ENCODE data around the gene ATP6V0A1. TPM values are rescaled to one million over a fixed set of nuclear protein-coding genes. Genes with fewer than 3 reads are reported as not detected.
"Not testable (repeated sequence)": the region's sequence is repeated elsewhere in the genome, so short reads cannot be mapped to it uniquely, and the experiment has no call there.

The ATP6V0A1 gene
- polyA plus RNA-seq, 2 donors = 27.0 to 27.5 TPM

DNA sequence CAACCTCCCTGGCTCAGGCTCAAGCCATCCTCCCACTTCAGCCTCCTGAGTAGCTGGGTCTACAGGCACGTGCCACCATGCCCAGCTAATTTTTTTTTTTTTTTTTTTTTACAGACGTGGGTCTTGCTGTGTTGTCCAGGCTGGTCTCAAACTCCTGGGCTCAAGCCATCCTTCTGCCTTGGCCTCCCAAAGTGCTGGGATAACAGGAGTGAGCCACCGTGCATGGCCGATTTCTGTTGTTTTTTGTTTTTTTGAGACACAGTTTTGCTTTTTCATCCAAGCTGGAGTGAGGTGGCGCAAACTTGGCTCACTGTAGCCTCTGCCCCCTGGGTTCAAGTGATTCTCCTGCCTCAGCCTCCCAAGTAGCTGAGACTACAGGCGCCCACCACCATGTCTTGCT is 3.7 kb upstream of the ATP6V0A1 start:
- H3K4me1 ChIP-seq (ENCODE audit: control insufficient read depth in 2 of 2, insufficient read depth in 2 of 2, low read length in 1 of 2); H3K9me3 ChIP-seq (ENCODE audit: control insufficient read depth in 2 of 2, insufficient read depth in 1 of 2, low read depth in 1 of 2, low read length in 1 of 2); H3K27me3 ChIP-seq (ENCODE audit: control insufficient read depth in 1 of 2, insufficient read depth in 2 of 2, low read length in 2 of 2); H3K27ac ChIP-seq (ENCODE audit: low read depth in 2 of 2, low read length in 1 of 2); H3K36me3 ChIP-seq (ENCODE audit: control insufficient read depth in 2 of 2, insufficient read depth in 2 of 2, low read length in 1 of 2); H3K4me3 ChIP-seq (ENCODE audit: low read depth in 1 of 2, low read length in 2 of 2): not testable (repeated sequence)
- WGBS, 2 donors = 87 to 93% methylated on average over 6 of the region's 6 CpGs

DNA sequence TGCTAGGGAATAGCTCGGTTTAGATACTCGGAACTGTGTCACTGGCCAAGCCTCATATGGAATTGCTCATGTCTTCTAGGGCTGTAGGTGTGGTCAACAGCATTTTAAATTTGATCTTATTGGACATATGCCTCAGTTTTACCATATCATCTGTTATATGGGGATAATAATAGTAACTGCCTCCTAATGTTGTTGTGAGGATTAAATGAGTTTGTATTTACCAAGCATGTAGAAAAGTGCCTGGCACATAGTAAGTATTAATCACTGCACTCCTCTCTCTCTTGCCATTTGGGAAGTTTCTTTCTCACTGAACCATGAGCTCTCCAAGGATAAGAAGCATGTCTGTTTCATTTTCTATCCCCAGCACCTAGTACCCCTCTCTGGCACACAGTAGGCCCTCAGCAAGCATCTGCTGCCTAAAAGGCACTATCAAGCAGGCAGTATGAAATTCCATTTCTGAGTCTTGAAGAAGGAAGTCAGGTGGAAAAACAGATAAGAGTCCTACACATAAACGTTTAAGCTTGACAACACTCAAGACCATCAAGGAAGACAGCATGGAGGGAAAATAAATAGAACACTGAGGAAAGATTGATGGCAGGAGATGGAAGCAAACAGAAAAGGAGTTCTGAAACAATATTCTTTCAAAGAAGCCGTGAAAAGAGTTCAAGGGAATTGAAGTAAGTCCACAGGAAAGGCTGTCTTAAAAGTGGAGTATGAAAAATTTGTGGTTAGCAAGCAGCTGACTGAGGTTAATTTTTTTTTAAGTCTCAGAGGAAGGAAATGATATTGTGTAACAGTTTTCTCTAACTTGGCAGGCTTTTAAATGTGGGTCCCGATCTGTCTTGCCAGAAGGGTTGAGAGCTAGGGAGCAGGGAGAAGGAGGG is 2.2 kb upstream of the ATP6V0A1 start:
- WGBS, 2 donors = 42 to 44% methylated on average over 5 of the region's 5 CpGs
- H3K27me3 ChIP-seq (ENCODE audit: control insufficient read depth in 1 of 2, insufficient read depth in 2 of 2, low read length in 2 of 2) = no peaks in the 10 kb centered on the region
- H3K36me3 ChIP-seq (ENCODE audit: control insufficient read depth in 2 of 2, insufficient read depth in 2 of 2, low read length in 1 of 2) = no peaks in the 10 kb centered on the region
- peaks cover 0 to 2% of the 10 kb centered on the region in 2 donors for H3K4me1 ChIP-seq (ENCODE audit: control insufficient read depth in 2 of 2, insufficient read depth in 2 of 2, low read length in 1 of 2)
- H3K4me3 ChIP-seq (ENCODE audit: low read depth in 1 of 2, low read length in 2 of 2) = no peak overlapping the region
- peak overlapping the region; percentile 41 to 55 for H3K27ac ChIP-seq (ENCODE audit: low read depth in 2 of 2, low read length in 1 of 2)
- H3K9me3 ChIP-seq (ENCODE audit: control insufficient read depth in 2 of 2, insufficient read depth in 1 of 2, low read depth in 1 of 2, low read length in 1 of 2) = no peaks in the 10 kb centered on the region

DNA sequence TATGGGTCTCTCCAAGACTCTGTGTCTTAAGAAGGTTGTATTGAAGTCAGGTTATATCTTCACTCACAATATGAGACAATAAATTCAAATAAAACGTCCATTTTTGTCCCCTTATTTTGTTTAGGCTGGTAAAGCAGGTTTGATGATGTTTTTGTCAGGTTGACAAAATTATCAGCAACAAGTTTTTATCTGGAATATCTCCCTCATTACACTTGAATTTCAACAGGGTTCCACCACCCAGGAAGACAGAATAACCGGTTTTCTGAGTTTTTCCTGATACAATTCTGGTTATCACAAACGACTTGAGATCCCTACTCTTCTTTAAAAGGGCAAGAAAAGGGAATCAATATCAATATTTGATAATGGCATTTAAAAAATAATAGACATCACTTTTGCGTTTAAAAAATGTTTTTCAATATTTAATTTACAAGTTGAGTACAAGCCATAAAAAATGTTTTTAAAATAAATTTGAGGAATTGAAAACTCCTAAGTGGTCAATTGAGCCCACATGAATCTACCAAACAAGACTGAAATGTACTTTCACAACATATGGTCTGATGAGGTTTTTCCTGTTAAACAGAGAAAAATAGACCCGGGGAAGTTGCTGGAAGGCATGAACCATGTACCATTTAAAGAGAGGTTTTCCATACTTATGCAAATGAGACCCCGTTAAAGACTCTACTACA is 1.4 kb upstream of the ATP6V0A1 start:
- peaks cover 0 to 2% of the 10 kb centered on the region in 2 donors for H3K4me1 ChIP-seq (ENCODE audit: control insufficient read depth in 2 of 2, insufficient read depth in 2 of 2, low read length in 1 of 2)
- no peaks in the 10 kb centered on the region for H3K36me3 ChIP-seq (ENCODE audit: control insufficient read depth in 2 of 2, insufficient read depth in 2 of 2, low read length in 1 of 2)
- H3K9me3 ChIP-seq (ENCODE audit: control insufficient read depth in 2 of 2, insufficient read depth in 1 of 2, low read depth in 1 of 2, low read length in 1 of 2) = no peaks in the 10 kb centered on the region
- peak overlapping the region in 1 of 2 donors; percentile 55 for H3K27ac ChIP-seq (ENCODE audit: low read depth in 2 of 2, low read length in 1 of 2)
- H3K27me3 ChIP-seq (ENCODE audit: control insufficient read depth in 1 of 2, insufficient read depth in 2 of 2, low read length in 2 of 2) = no peaks in the 10 kb centered on the region
- no peak overlapping the region for H3K4me3 ChIP-seq (ENCODE audit: low read depth in 1 of 2, low read length in 2 of 2)
- WGBS, 2 donors = 23 to 27% methylated on average over 6 of the region's 6 CpGs

DNA sequence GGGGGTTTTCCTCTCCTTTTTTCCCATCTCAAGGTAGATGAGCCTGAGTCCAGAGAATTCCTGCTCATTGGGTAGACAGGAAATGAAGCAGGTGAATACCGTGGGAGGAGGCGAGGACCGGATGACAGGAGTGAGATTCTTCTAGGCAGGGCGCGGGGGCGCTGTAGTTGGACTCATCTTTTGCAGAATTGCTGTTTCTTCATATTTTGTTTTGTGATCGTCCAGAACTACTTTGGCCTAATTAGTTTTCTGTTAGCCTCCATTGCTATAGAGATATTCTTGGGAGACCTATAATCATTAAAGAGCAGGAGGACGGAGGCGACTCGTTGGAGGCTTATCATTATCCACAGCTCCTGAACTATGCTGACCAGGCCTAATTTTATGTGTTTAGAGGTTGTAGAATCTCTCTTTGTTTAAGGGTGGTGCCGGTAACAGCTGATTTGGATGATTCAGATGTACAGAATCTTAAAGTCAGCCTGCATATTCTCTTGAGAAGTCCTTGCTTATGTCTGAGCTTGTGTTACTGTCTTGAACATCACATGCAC is 650 bp downstream of the ATP6V0A1 start:
- WGBS, 2 donors = 4 to 6% methylated on average over 11 of the region's 11 CpGs
- Histone ChIP-seq H3K36me3 (ENCODE audit: control insufficient read depth in 2 of 2, insufficient read depth in 2 of 2, low read length in 1 of 2) (no peaks in the 10 kb centered on the region), H3K27me3 (ENCODE audit: control insufficient read depth in 1 of 2, insufficient read depth in 2 of 2, low read length in 2 of 2) (no peaks in the 10 kb centered on the region), H3K27ac (ENCODE audit: low read depth in 2 of 2, low read length in 1 of 2) (peak overlapping the region; percentile 97), H3K4me1 (ENCODE audit: control insufficient read depth in 2 of 2, insufficient read depth in 2 of 2, low read length in 1 of 2) (peaks cover 0 to 2% of the 10 kb centered on the region in 2 donors), H3K4me3 (ENCODE audit: low read depth in 1 of 2, low read length in 2 of 2) (peak overlapping the region; percentile 55 to 62), H3K9me3 (ENCODE audit: control insufficient read depth in 2 of 2, insufficient read depth in 1 of 2, low read depth in 1 of 2, low read length in 1 of 2) (no peaks in the 10 kb centered on the region)

DNA sequence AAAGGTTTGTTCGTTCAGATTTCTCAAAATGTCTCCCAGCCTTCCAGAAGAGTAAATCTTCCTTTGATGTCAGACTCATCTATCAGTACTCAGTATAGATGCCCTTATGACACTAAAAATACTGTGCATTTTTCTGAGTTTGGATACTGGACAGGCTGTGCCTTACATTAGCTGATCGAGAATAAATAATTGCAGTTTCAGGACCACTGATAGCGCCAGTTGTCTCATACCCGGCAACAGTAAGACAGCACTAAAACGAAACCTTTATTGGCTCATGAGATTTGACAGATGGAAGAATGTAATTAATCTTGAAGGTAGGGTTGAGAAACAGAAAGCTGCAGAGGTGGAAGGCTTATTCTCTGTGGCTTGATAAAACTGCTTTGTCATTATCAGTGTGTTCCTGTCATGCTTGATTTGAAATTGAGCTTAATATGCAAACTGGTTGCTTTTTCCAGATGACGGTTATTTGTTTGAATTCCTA is 1.2 kb downstream of the ATP6V0A1 start:
- Histone ChIP-seq H3K27me3 (ENCODE audit: control insufficient read depth in 1 of 2, insufficient read depth in 2 of 2, low read length in 2 of 2) (no peaks in the 10 kb centered on the region), H3K9me3 (ENCODE audit: control insufficient read depth in 2 of 2, insufficient read depth in 1 of 2, low read depth in 1 of 2, low read length in 1 of 2) (no peaks in the 10 kb centered on the region), H3K4me3 (ENCODE audit: low read depth in 1 of 2, low read length in 2 of 2) (peak overlapping the region; percentile 55 to 62), H3K4me1 (ENCODE audit: control insufficient read depth in 2 of 2, insufficient read depth in 2 of 2, low read length in 1 of 2) (peaks cover 0 to 2% of the 10 kb centered on the region in 2 donors), H3K36me3 (ENCODE audit: control insufficient read depth in 2 of 2, insufficient read depth in 2 of 2, low read length in 1 of 2) (no peaks in the 10 kb centered on the region), H3K27ac (ENCODE audit: low read depth in 2 of 2, low read length in 1 of 2) (peak overlapping the region; percentile 78 to 97)
- WGBS, 2 donors = 5 to 11% methylated on average over 6 of the region's 6 CpGs

DNA sequence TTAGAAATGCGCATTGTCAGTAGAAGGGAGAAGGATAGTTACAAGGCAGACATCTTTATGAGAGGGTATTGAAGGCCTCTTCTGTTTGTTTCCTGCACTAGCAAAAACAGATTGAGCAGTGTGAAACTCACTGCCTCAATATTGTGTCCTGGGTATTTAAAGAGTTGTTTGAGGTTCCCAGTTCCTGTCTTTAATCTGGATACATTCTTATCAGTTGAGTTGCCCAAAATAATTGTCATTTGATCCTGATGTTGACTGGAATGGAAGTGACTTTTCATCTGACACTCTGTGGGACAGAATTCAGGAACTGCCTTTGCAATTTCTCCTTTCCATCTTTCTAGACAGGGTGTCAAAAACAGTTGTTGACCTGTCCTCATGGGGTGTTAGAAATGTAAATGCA is 1.7 kb downstream of the ATP6V0A1 start:
- H3K4me1 ChIP-seq (ENCODE audit: control insufficient read depth in 2 of 2, insufficient read depth in 2 of 2, low read length in 1 of 2) = peaks cover 0 to 2% of the 10 kb centered on the region in 2 donors
- H3K4me3 ChIP-seq (ENCODE audit: low read depth in 1 of 2, low read length in 2 of 2) = peak overlapping the region in 1 of 2 donors; percentile 62
- no peaks in the 10 kb centered on the region for H3K27me3 ChIP-seq (ENCODE audit: control insufficient read depth in 1 of 2, insufficient read depth in 2 of 2, low read length in 2 of 2)
- peak overlapping the region in 1 of 2 donors; percentile 97 for H3K27ac ChIP-seq (ENCODE audit: low read depth in 2 of 2, low read length in 1 of 2)
- no peaks in the 10 kb centered on the region for H3K9me3 ChIP-seq (ENCODE audit: control insufficient read depth in 2 of 2, insufficient read depth in 1 of 2, low read depth in 1 of 2, low read length in 1 of 2)
- WGBS, 2 donors = 60 to 76% methylated on average over 1 of the region's 1 CpG
- no peaks in the 10 kb centered on the region for H3K36me3 ChIP-seq (ENCODE audit: control insufficient read depth in 2 of 2, insufficient read depth in 2 of 2, low read length in 1 of 2)

DNA sequence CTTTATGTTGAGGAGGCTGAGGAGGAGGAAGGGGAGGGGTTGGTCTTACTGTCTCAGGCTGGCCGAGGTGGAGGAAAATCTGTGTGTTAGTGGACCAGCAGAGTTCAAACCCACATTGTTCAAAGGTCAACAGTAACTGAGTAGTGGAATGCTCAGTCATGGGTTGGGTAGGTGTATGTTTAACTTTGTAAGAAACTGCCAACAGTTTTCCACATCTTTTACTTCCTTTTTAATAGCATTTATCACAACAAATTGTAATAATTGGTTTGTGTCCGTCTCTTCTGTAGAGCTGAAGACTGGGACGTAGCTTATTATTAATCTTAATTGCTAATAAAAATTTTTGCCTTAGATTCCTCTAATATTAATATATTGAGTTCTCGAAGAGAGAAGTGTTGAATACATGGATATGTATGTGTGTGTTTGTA is 5.3 kb downstream of the ATP6V0A1 start:
- Histone ChIP-seq H3K27ac (ENCODE audit: low read depth in 2 of 2, low read length in 1 of 2) (no peak overlapping the region), H3K4me1 (ENCODE audit: control insufficient read depth in 2 of 2, insufficient read depth in 2 of 2, low read length in 1 of 2) (peaks cover 0 to 2% of the 10 kb centered on the region in 2 donors), H3K27me3 (ENCODE audit: control insufficient read depth in 1 of 2, insufficient read depth in 2 of 2, low read length in 2 of 2) (no peaks in the 10 kb centered on the region), H3K9me3 (ENCODE audit: control insufficient read depth in 2 of 2, insufficient read depth in 1 of 2, low read depth in 1 of 2, low read length in 1 of 2) (no peaks in the 10 kb centered on the region), H3K4me3 (ENCODE audit: low read depth in 1 of 2, low read length in 2 of 2) (no peak overlapping the region), H3K36me3 (ENCODE audit: control insufficient read depth in 2 of 2, insufficient read depth in 2 of 2, low read length in 1 of 2) (no peaks in the 10 kb centered on the region)
- WGBS, 2 donors = 68 to 79% methylated on average over 4 of the region's 4 CpGs

DNA sequence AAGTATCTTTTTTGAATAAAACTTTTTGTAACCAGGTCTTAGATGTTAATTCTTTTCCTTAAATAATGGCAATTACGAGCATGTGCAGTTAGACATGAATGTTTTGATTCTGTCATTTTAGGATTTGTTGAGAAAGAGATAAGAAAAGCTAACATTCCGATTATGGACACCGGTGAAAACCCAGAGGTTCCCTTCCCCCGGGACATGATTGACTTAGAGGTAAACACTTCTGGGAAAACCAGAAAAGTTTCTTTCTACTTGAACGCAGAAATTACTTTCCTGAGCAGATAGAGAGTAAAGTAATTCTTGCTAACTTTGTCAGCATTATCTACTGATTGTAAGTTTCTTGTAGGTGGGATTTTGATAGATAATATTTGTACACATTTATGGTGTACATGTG is 9.2 kb downstream of the ATP6V0A1 start:
- WGBS, 2 donors = 51 to 67% methylated on average over 5 of the region's 5 CpGs
- Histone ChIP-seq H3K36me3 (ENCODE audit: control insufficient read depth in 2 of 2, insufficient read depth in 2 of 2, low read length in 1 of 2) (peaks cover 0 to 4% of the 10 kb centered on the region in 2 donors), H3K4me1 (ENCODE audit: control insufficient read depth in 2 of 2, insufficient read depth in 2 of 2, low read length in 1 of 2) (no peaks in the 10 kb centered on the region), H3K9me3 (ENCODE audit: control insufficient read depth in 2 of 2, insufficient read depth in 1 of 2, low read depth in 1 of 2, low read length in 1 of 2) (no peaks in the 10 kb centered on the region), H3K4me3 (ENCODE audit: low read depth in 1 of 2, low read length in 2 of 2) (no peak overlapping the region), H3K27ac (ENCODE audit: low read depth in 2 of 2, low read length in 1 of 2) (no peak overlapping the region), H3K27me3 (ENCODE audit: control insufficient read depth in 1 of 2, insufficient read depth in 2 of 2, low read length in 2 of 2) (no peaks in the 10 kb centered on the region)

DNA sequence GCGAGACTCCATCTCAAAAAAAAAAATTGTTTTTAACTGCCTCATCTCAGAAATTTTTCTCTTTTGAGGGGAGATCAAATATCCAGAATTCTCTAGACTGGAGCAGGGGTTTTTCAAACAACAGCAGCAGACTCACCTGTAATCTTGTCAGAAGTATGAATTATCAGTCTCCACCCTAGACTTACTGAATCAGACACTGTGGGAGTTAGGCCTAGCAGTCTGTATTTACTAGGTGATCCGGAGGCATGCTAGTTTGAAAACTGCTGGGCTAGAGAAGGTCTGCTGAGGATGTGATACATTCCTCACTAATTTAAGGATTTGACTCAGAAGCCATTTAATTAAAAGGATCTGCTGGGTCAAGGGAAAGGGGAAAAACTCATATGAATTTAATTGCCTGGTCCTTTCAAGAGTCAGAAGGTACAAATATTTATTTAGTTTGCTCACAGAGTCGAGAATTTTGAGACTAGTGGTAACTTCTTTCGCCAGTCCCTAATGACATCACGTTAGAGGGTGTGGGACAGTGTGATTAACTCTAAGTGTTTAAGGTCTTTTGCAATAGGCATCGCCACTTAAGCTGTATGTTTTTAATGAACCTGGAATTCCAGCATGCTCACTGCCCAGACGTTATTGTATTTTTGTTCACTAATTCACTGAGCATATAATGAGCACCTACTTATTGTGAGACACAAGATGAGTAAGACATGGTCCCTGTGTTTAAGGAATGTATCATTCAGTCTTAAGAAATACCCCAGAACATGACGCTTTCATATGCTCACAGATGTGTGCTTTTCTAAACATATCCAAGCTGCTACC is 14.2 kb downstream of the ATP6V0A1 start:
- Histone ChIP-seq H3K4me3 (ENCODE audit: low read depth in 1 of 2, low read length in 2 of 2) (no peak overlapping the region), H3K27me3 (ENCODE audit: control insufficient read depth in 1 of 2, insufficient read depth in 2 of 2, low read length in 2 of 2) (no peaks in the 10 kb centered on the region), H3K27ac (ENCODE audit: low read depth in 2 of 2, low read length in 1 of 2) (peak overlapping the region in 1 of 2 donors; percentile 28), H3K9me3 (ENCODE audit: control insufficient read depth in 2 of 2, insufficient read depth in 1 of 2, low read depth in 1 of 2, low read length in 1 of 2) (no peaks in the 10 kb centered on the region), H3K36me3 (ENCODE audit: control insufficient read depth in 2 of 2, insufficient read depth in 2 of 2, low read length in 1 of 2) (peaks cover 0 to 10% of the 10 kb centered on the region in 2 donors), H3K4me1 (ENCODE audit: control insufficient read depth in 2 of 2, insufficient read depth in 2 of 2, low read length in 1 of 2) (no peaks in the 10 kb centered on the region)
- 67 to 76% methylated on average over 8 of the region's 8 CpGs for WGBS, 2 donors

Data from esophagus (tissue), 2 donors.